Fibroblast of the conjunctiva (primary cell): ENCODE measurements around the gene AURKB.
"Not testable (repeated sequence)": the region's sequence is repeated elsewhere in the genome, so short reads cannot be mapped to it uniquely, and the experiment has no call there.

Experiments used
- DNase-seq: peaks from one replicate; pipeline ENCODE4 v3.0.0-alpha.2; 2010; ENCODE audit warnings: low read depth

Gene AURKB

GRCh38 chr17:8209907-8210760 is at the start of gene AURKB:
AURKB (minus strand) TSS chr17:8210575; CDS start chr17:8210224, 351 bp downstream.
- DNase-seq: peak; percentile 97

- no peak for DNase-seq
Measured at GRCh38 chr17:8257801-8258200, 47.4 kb upstream of the AURKB start.

GRCh38 chr17:8256691-8257090 is 46.3 kb upstream of the AURKB start:
- no peak for DNase-seq

- DNase-seq: no peak
Measured at GRCh38 chr17:8256291-8256690, 45.9 kb upstream of the AURKB start.

GRCh38 chr17:8255499-8255898 is 45.1 kb upstream of the AURKB start:
- no peak for DNase-seq

GRCh38 chr17:8254881-8255280 is 44.5 kb upstream of the AURKB start:
- no peak for DNase-seq

GRCh38 chr17:8253801-8254200 is 43.4 kb upstream of the AURKB start:
- no peak for DNase-seq

- not testable (repeated sequence) for DNase-seq
Measured at GRCh38 chr17:8251411-8251810, 41.0 kb upstream of the AURKB start.

GRCh38 chr17:8249621-8250500 is 39.5 kb upstream of the AURKB start:
- no peak for DNase-seq

GRCh38 chr17:8248751-8249607 is 38.6 kb upstream of the AURKB start, which contains the start of gene PFAS:
PFAS (plus strand) TSS chr17:8249289; CDS start chr17:8253938, 4,649 bp downstream.
- peak; percentile 74 for DNase-seq

- DNase-seq: no peak
Measured at GRCh38 chr17:8244768-8245167, 34.4 kb upstream of the AURKB start.

GRCh38 chr17:8243827-8244226 is 33.5 kb upstream of the AURKB start:
- no peak for DNase-seq

GRCh38 chr17:8237886-8238285 is 27.5 kb upstream of the AURKB start:
- DNase-seq: no peak

GRCh38 chr17:8237175-8237574 is 26.8 kb upstream of the AURKB start:
- no peak for DNase-seq

GRCh38 chr17:8235676-8236075 is 25.3 kb upstream of the AURKB start:
- DNase-seq: no peak

- no peak for DNase-seq
Measured at GRCh38 chr17:8234361-8235270, 24.2 kb upstream of the AURKB start.

- no peak for DNase-seq
Measured at GRCh38 chr17:8231701-8232100, 21.3 kb upstream of the AURKB start.

- DNase-seq: no peak
Measured at GRCh38 chr17:8227238-8227581, 16.8 kb upstream of the AURKB start.

- DNase-seq: peak; percentile 92
Measured at GRCh38 chr17:8226536-8227237, 16.3 kb upstream of the AURKB start.

- DNase-seq: peak; percentile 75
Measured at GRCh38 chr17:8225813-8226535, 15.6 kb upstream of the AURKB start.
